MM.1S (cell line): ENCODE results near the gene FCHO1.

Source experiments
- DNase-seq: peaks from one replicate; pipeline ENCODE4 v3.0.0-alpha.2; 2015
- H2AFZ ChIP-seq: fragments of 300-600 bp; sonication (generic); 2 replicates; pipeline ENCODE4 v1.6.0; 2016; ENCODE audit warnings: antibody characterized with exemption, low read length
- H3F3A ChIP-seq: fragments of 300-600 bp; sonication (generic); 2 replicates; pipeline ENCODE4 v1.6.1; 2016; ENCODE audit warnings: mild to moderate bottlenecking, antibody characterized with exemption, low read length, moderate library complexity, mixed read lengths; ENCODE audit not compliant: insufficient read depth
- H3K27ac ChIP-seq: fragments of 300-600 bp; sonication (generic); 2 replicates; pipeline ENCODE4 v1.5.1; 2016; ENCODE audit warnings: mild to moderate bottlenecking, low read length
- H3K27me3 ChIP-seq: fragments of 300-600 bp; sonication (generic); replicated peaks from 2 replicates; pipeline ENCODE4 v1.6.0; 2016; ENCODE audit warnings: low read length; ENCODE audit not compliant: insufficient read depth
- H3K36me3 ChIP-seq: fragments of 300-600 bp; sonication (generic); replicated peaks from 2 replicates; pipeline ENCODE4 v1.6.1; 2016; ENCODE audit warnings: mild to moderate bottlenecking, low read length, mixed read lengths; ENCODE audit not compliant: insufficient read depth
- H3K4me1 ChIP-seq: fragments of 300-600 bp; sonication (generic); 2 replicates; pipeline ENCODE4 v1.6.1; 2016; ENCODE audit warnings: low read length, mixed read lengths
- H3K4me2 ChIP-seq: fragments of 300-600 bp; sonication (generic); 2 replicates; pipeline ENCODE4 v1.6.0; 2016; ENCODE audit warnings: low read depth, low read length
- H3K4me3 ChIP-seq: fragments of 300-600 bp; sonication (generic); 2 replicates; pipeline ENCODE4 v1.5.1; 2016; ENCODE audit warnings: low read length, mixed read lengths
- H3K79me2 ChIP-seq: fragments of 300-600 bp; sonication (generic); 2 replicates; pipeline ENCODE4 v1.6.1; 2016; ENCODE audit warnings: mixed run types, low read length, mixed read lengths
- H3K9ac ChIP-seq: fragments of 300-600 bp; sonication (generic); 2 replicates; pipeline ENCODE4 v1.6.1; 2016; ENCODE audit warnings: low read length, mixed read lengths
- H3K9me2 ChIP-seq: fragments of 300-600 bp; sonication (generic); replicated peaks from 2 replicates; pipeline ENCODE4 v1.6.1; 2016; ENCODE audit warnings: mild to moderate bottlenecking, low read length, mixed read lengths; ENCODE audit not compliant: insufficient read depth
- H3K9me3 ChIP-seq: fragments of 300-600 bp; sonication (generic); replicated peaks from 2 replicates; pipeline ENCODE4 v1.6.1; 2016; ENCODE audit warnings: mild to moderate bottlenecking, low read length, mixed read lengths; ENCODE audit not compliant: insufficient read depth
- H4K20me1 ChIP-seq: fragments of 300-600 bp; sonication (generic); 2 replicates; pipeline ENCODE4 v1.6.1; 2016; ENCODE audit warnings: mild to moderate bottlenecking, low read length, moderate library complexity, mixed read lengths; ENCODE audit not compliant: insufficient read depth
- CTCF ChIP-seq: fragments of 300-600 bp; sonication (generic); IDR thresholded peaks from 2 replicates; pipeline ENCODE4 v1.5.1; 2016; ENCODE audit warnings: antibody characterized with exemption, low read length, mixed read lengths
- EZH2 ChIP-seq: fragments of 300-600 bp; sonication (generic); optimal IDR thresholded peaks from 2 replicates; pipeline ENCODE3; 2017; ENCODE audit warnings: low read depth, mild to moderate bottlenecking, antibody characterized with exemption, low read length, mixed read lengths
- EZH2phosphoT487 ChIP-seq: fragments of 300-600 bp; sonication (generic); IDR thresholded peaks from 2 replicates; pipeline ENCODE4 v1.6.1; 2018; ENCODE audit warnings: antibody characterized with exemption, low read length

Gene FCHO1

GRCh38 chr19:17766543-17767131, 15.4 kb downstream of the FCHO1 start:
- no peak overlapping the region for H3K27ac ChIP-seq
- no peaks in the 10 kb centered on the region for H3K36me3 ChIP-seq
- H3K9me2 ChIP-seq, result no peaks in the 10 kb centered on the region
- no peaks in the 10 kb centered on the region for H3K9me3 ChIP-seq
- H3K9ac ChIP-seq, result no peak overlapping the region
- no peak overlapping the region for H3K4me3 ChIP-seq
- no peak overlapping the region for H2AFZ ChIP-seq
- H3K4me2 ChIP-seq, result no peak overlapping the region
- no peaks in the 10 kb centered on the region for H3F3A ChIP-seq
- no peaks in the 10 kb centered on the region for H3K79me2 ChIP-seq
- no peaks in the 10 kb centered on the region for H3K27me3 ChIP-seq
- no peaks in the 10 kb centered on the region for H4K20me1 ChIP-seq
- TF ChIP-seq CTCF, result 0 out of 2 replicates have a peak, but pooled peaks have one; percentile 19
- no peak for TF ChIP-seq EZH2
- no peak for TF ChIP-seq EZH2phosphoT487
- no peaks in the 10 kb centered on the region for H3K4me1 ChIP-seq
- no peak for DNase-seq

GRCh38 chr19:17767559-17767958, 16.3 kb downstream of the FCHO1 start:
- Histone ChIP-seq H4K20me1 (no peaks in the 10 kb centered on the region), H3K9ac (no peak overlapping the region), H3K4me2 (no peak overlapping the region), H3K27me3 (no peaks in the 10 kb centered on the region), H3K4me3 (no peak overlapping the region), H3K4me1 (no peaks in the 10 kb centered on the region), H3K9me3 (no peaks in the 10 kb centered on the region), H3K27ac (no peak overlapping the region), H3K9me2 (no peaks in the 10 kb centered on the region), H3F3A (no peaks in the 10 kb centered on the region), H2AFZ (no peak overlapping the region), H3K79me2 (no peaks in the 10 kb centered on the region), H3K36me3 (no peaks in the 10 kb centered on the region)
- no peak for TF ChIP-seq EZH2
- TF ChIP-seq EZH2phosphoT487, result no peak
- TF ChIP-seq CTCF, result no peak
- DNase-seq, result no peak

GRCh38 chr19:17770613-17771012, 19.3 kb downstream of the FCHO1 start:
- TF ChIP-seq CTCF (no peak), EZH2 (no peak), EZH2phosphoT487 (no peak)
- no peaks in the 10 kb centered on the region for H3F3A ChIP-seq

More at GRCh38 chr19:17770613-17771012, 19.3 kb downstream of the FCHO1 start:
- H3K4me1 ChIP-seq, result no peaks in the 10 kb centered on the region
- no peaks in the 10 kb centered on the region for H3K27me3 ChIP-seq
- DNase-seq, result no peak
- H3K9me3 ChIP-seq, result no peaks in the 10 kb centered on the region
- H3K36me3 ChIP-seq, result no peaks in the 10 kb centered on the region
- no peak overlapping the region for H3K9ac ChIP-seq
- no peaks in the 10 kb centered on the region for H3K9me2 ChIP-seq
- H3K4me2 ChIP-seq, result no peak overlapping the region
- no peak overlapping the region for H3K4me3 ChIP-seq
- no peak overlapping the region for H3K27ac ChIP-seq
- no peaks in the 10 kb centered on the region for H3K79me2 ChIP-seq
- H4K20me1 ChIP-seq, result no peaks in the 10 kb centered on the region
- no peak overlapping the region for H2AFZ ChIP-seq
